ENCODE results near the gene INVS.

GRCh38 chr9:100049551-100049950 is 49.5 kb upstream of the INVS start:
- no peak for TF ChIP-seq GATA2 (IDR thresholded peaks at IDR 0.05; ENCODE audit: low read depth, low read length)
- no peak for TF ChIP-seq GATA3 (IDR thresholded peaks at IDR 0.05; ENCODE audit: low read depth, low read length)
